Middle frontal gyrus (tissue), 1 donor: ENCODE data around the gene PLA2G4F.
A peak's percentile ranks its signal among the peaks of the same experiment; 100 is the strongest.

ENCODE experiments used
- DNase-seq: peaks from one replicate; pipeline ENCODE4 v3.0.0-alpha.2; 2015; ENCODE audit warnings: low spot score; ENCODE audit errors: extremely low spot score

PLA2G4F gene

GRCh38 chr15:42147431-42147735 lies 9.1 kb downstream of the PLA2G4F start:
- no peak for DNase-seq

GRCh38 chr15:42146551-42147430 lies 9.6 kb downstream of the PLA2G4F start:
- DNase-seq: no peak

- DNase-seq: no peak
Observed at GRCh38 chr15:42145546-42146455, 10.6 kb downstream of the PLA2G4F start.

GRCh38 chr15:42144841-42145375 lies 11.5 kb downstream of the PLA2G4F start:
- no peak for DNase-seq

GRCh38 chr15:42143866-42144625 lies 12.4 kb downstream of the PLA2G4F start:
- DNase-seq: no peak

- no peak for DNase-seq
Observed at GRCh38 chr15:42143356-42143755, 13.1 kb downstream of the PLA2G4F start.

GRCh38 chr15:42141795-42142667 lies 14.4 kb downstream of the PLA2G4F start:
- DNase-seq: no peak

- no peak for DNase-seq
Observed at GRCh38 chr15:42141246-42141645, 15.2 kb downstream of the PLA2G4F start.

- DNase-seq: no peak
Observed at GRCh38 chr15:42140383-42141070, 15.9 kb downstream of the PLA2G4F start.

- no peak for DNase-seq
Observed at GRCh38 chr15:42139596-42139995, 16.8 kb downstream of the PLA2G4F start.

- no peak for DNase-seq
Observed at GRCh38 chr15:42138968-42139386, 17.5 kb downstream of the PLA2G4F start.

GRCh38 chr15:42138411-42138810 lies 18.0 kb downstream of the PLA2G4F start:
- DNase-seq: no peak

GRCh38 chr15:42137461-42138261 lies 18.8 kb downstream of the PLA2G4F start:
- DNase-seq: peak; percentile 24

- no peak for DNase-seq
Observed at GRCh38 chr15:42136513-42136912, 19.9 kb downstream of the PLA2G4F start.

GRCh38 chr15:42135351-42135750 lies 21.1 kb downstream of the PLA2G4F start:
- no peak for DNase-seq

GRCh38 chr15:42134617-42135245 lies 21.7 kb downstream of the PLA2G4F start:
- DNase-seq: no peak

- no peak for DNase-seq
Observed at GRCh38 chr15:42133886-42134502, 22.4 kb downstream of the PLA2G4F start.

GRCh38 chr15:42133356-42133755 lies 23.1 kb downstream of the PLA2G4F start:
- DNase-seq: no peak
